ENCODE measurements around the gene TMC5. TPM values are rescaled to one million over a fixed set of nuclear protein-coding genes. Genes with fewer than 3 reads are reported as not detected.

Gene TMC5
- total and polyA plus RNA-seq, 2 of the 4 experiments (the other 2 are of a cell fraction) = not detected

- no peak for TF ChIP-seq POLR2A (IDR thresholded peaks at IDR 0.05; ENCODE audit: low read depth, low read length)
- no peak for TF ChIP-seq CEBPB (IDR thresholded peaks at IDR 0.05; ENCODE audit: low read depth, low read length)
- TF ChIP-seq MXI1 (IDR thresholded peaks at IDR 0.05; ENCODE audit: borderline replicate concordance, low read depth, low read length) = no peak
- TF ChIP-seq BHLHE40 (IDR thresholded peaks at IDR 0.05; ENCODE audit: low read depth, low read length) = no peak
Observed at GRCh38 chr16:19384656-19385055, 33.0 kb upstream of the TMC5 start (continued).

GRCh38 chr16:19386525-19386924 is 31.2 kb upstream of the TMC5 start:
- BruUV-seq (replicated peaks) = no TSS peak
- Histone ChIP-seq H2BK120ac (ENCODE audit: low read depth, low read length) (no peak overlapping the region), H3K18ac (ENCODE audit: low read depth, low read length) (no peak overlapping the region), H3K4ac (ENCODE audit: low read depth, low read length) (no peak overlapping the region), H3K79me1 (ENCODE audit: low read depth in 1 of 2, low read length in 2 of 2) (no peaks in the 10 kb centered on the region), H3K9me3 (ENCODE audit: control insufficient read depth, insufficient read depth, low read length) (no peaks in the 10 kb centered on the region), H3K14ac (replicated peaks; ENCODE audit: low read depth, low read length) (no peak overlapping the region), H3K56ac (ENCODE audit: extremely low read depth, insufficient read depth, low read length) (no peak overlapping the region), H2AK5ac (ENCODE audit: low read depth, low read length) (no peak overlapping the region), H3K36me3 (ENCODE audit: control insufficient read depth, insufficient read depth, low read length) (no peaks in the 10 kb centered on the region), H4K8ac (ENCODE audit: low read depth in 2 of 2, low read length in 2 of 2) (no peak overlapping the region), H4K20me1 (ENCODE audit: insufficient read depth, low read length) (no peaks in the 10 kb centered on the region), H3K27ac (ENCODE audit: insufficient read depth, low read length) (no peak overlapping the region), H2AFZ (replicated peaks; ENCODE audit: low read length, poor library complexity) (no peak overlapping the region), H3K23ac (ENCODE audit: low read depth, low read length) (no peak overlapping the region), H3K4me3 (ENCODE audit: insufficient read depth, low read depth, low read length) (no peak overlapping the region), H3K4me2 (ENCODE audit: low read depth, low read length) (no peak overlapping the region), H3K27me3 (ENCODE audit: control insufficient read depth, insufficient read depth, low read length) (no peaks in the 10 kb centered on the region; the same call in 1 of the 2 replicates), H2AK9ac (replicated peaks; ENCODE audit: low read depth, low read length, poor library complexity) (no peak overlapping the region), H2BK15ac (ENCODE audit: low read depth, low read length) (no peak overlapping the region), H3K4me1 (ENCODE audit: control insufficient read depth, insufficient read depth, low read length) (no peaks in the 10 kb centered on the region), H3K9ac (ENCODE audit: low read depth, low read length) (no peak overlapping the region), H2BK20ac (ENCODE audit: low read depth, low read length) (no peak overlapping the region), H4K5ac (ENCODE audit: low read depth, low read length) (no peak overlapping the region), H4K91ac (ENCODE audit: insufficient read depth, low read depth, low read length) (no peak overlapping the region), H3K9me1 (ENCODE audit: insufficient read depth, low read length) (no peaks in the 10 kb centered on the region), H2BK5ac (ENCODE audit: low read depth, low read length, poor library complexity, severe bottlenecking) (no peak overlapping the region)
- in situ Hi-C loops (cut with MboI; ENCODE audit: low sequenced_read_pairs) = no loop called here
- ChIA-PET CTCF (no interaction called here), POLR2A (ENCODE audit: unreplicated experiment) (interaction anchor here (0.5 kb wide), 1 partner anchor 31 kb away, joined by 3 read pairs; the partner anchor contains the start of gene TMC5)
- dilution Hi-C loops (cut with HindIII; ENCODE audit: low sequenced_read_pairs, unreplicated experiment) = no loop called here
- intact Hi-C loops (cut with micrococcal nuclease) = no loop called here
- DNase-seq (no peak), ATAC-seq (ENCODE audit: low read depth) (no peak)
- TF ChIP-seq NFE2L2 (IDR thresholded peaks at IDR 0.05; ENCODE audit: low read depth, low read length) = no peak
- TF ChIP-seq MAZ (IDR thresholded peaks at IDR 0.05; ENCODE audit: borderline replicate concordance, low read depth, low read length) = no peak
- TF ChIP-seq CEBPB (IDR thresholded peaks at IDR 0.05; ENCODE audit: low read depth, low read length) = no peak
- no peak for TF ChIP-seq CTCF (conservative IDR thresholded peaks at IDR 0.05; ENCODE audit: low read depth, low read length)
- no peak for TF ChIP-seq FOS (IDR thresholded peaks at IDR 0.05; ENCODE audit: low read depth, low read length)
- WGBS, 2 experiments (ENCODE audit: extremely low coverage in 2 of 2, insufficient read length in 1 of 2) = no CpG with 5 or more reads among the region's 1 CpG

All from IMR-90 (cell line).